HFFc6 (cell line): Measurements from ENCODE around the gene ASPSCR1. TPM values are rescaled to one million over a fixed set of nuclear protein-coding genes. Genes with fewer than 3 reads are reported as not detected.

Experiments used
- DNase-seq: peaks from one replicate; pipeline ENCODE4 v3.0.0-alpha.2; 2018
- H3K27ac Mint-ChIP-seq: 2 replicates; pipeline ENCODE4 v1.8.0; 2020; ENCODE audit warnings: mild to moderate bottlenecking, mixed read lengths
- H3K27me3 Mint-ChIP-seq: 2 replicates; pipeline ENCODE4 v1.8.0; 2021; ENCODE audit warnings: mild to moderate bottlenecking, moderate library complexity, mixed read lengths; ENCODE audit not compliant: insufficient read depth
- H3K36me3 Mint-ChIP-seq: 2 replicates; pipeline ENCODE4 v1.8.0; 2021; ENCODE audit warnings: low read depth, mixed read lengths
- H3K4me1 Mint-ChIP-seq: 2 replicates; pipeline ENCODE4 v1.8.0; 2020; ENCODE audit warnings: low read depth, mixed read lengths
- H3K4me3 Mint-ChIP-seq: 2 replicates; pipeline ENCODE4 v1.8.0; 2020; ENCODE audit warnings: mild to moderate bottlenecking, moderate library complexity, mixed read lengths
- H3K9me3 Mint-ChIP-seq: 2 replicates; pipeline ENCODE4 v1.8.0; 2020; ENCODE audit warnings: mild to moderate bottlenecking, mixed read lengths
- total RNA-seq, 6 experiments: library from RNA; stranded (reverse); fragmentation: NEBNext Ultra II Directional; extraction: Animal tissue kit (Norgen Biotek cat#: 25700); gene quantifications; 2 replicates in 1 of 6; 3 replicates in 5 of 6; pipeline ENCODE4 v1.2.3, GENCODE V29; 2021
- TF ChIP-seq, protein P1 (sequence below): fragments of 200-600 bp; sonication (generic); IDR thresholded peaks from 2 replicates; pipeline ENCODE4 v1.5.0; 2021; ENCODE audit warnings: antibody characterized with exemption, mild to moderate bottlenecking

Gene ASPSCR1
- total RNA-seq, 6 experiments from 2014 or later, result 26.6 to 36.8 (median 34.7) TPM

DNA sequence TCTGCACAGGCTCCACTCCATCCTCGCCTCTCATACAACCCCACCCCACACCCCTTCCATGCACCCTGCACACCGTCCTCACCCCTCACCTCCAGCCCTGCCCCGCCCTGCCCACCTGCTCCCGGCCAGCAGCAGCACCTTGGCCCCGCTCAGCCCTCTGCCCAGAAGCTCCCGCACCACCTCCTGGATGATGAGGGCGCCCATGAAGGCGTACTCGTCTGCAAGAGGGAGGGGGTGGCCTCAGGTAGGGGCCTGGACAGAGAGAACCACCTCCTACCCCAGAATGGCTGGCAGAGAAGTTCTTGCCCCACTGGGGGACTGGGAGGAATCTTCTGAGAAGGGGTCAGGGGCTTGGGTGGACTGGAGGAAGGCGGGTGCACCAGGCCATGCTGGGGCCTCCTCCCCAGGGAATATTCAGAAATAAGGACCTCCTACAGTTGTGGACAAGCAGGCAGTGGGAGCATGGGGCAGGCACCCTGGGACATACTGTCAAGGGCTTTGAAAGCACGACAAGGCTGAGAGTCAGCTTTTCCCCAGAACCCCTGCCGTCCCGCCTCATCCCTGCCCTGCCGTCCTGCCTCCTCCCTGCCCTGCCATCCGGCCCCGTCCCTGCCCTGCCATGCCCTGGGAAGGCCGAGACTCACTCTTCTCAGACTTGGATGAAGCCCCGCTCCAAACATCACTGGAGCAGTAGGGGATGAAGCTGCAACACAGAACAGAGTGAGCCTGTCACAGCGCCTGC is 19.6 kb upstream of the ASPSCR1 start:
- no peak for DNase-seq
- TF ChIP-seq, protein P1, sequence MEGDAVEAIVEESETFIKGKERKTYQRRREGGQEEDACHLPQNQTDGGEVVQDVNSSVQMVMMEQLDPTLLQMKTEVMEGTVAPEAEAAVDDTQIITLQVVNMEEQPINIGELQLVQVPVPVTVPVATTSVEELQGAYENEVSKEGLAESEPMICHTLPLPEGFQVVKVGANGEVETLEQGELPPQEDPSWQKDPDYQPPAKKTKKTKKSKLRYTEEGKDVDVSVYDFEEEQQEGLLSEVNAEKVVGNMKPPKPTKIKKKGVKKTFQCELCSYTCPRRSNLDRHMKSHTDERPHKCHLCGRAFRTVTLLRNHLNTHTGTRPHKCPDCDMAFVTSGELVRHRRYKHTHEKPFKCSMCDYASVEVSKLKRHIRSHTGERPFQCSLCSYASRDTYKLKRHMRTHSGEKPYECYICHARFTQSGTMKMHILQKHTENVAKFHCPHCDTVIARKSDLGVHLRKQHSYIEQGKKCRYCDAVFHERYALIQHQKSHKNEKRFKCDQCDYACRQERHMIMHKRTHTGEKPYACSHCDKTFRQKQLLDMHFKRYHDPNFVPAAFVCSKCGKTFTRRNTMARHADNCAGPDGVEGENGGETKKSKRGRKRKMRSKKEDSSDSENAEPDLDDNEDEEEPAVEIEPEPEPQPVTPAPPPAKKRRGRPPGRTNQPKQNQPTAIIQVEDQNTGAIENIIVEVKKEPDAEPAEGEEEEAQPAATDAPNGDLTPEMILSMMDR, result no peak
- Mint-ChIP-seq H3K9me3 (no peaks in the 10 kb centered on the region), H3K4me1 (no peaks in the 10 kb centered on the region), H3K36me3 (no peaks in the 10 kb centered on the region), H3K27ac (no peak overlapping the region), H3K27me3 (peaks cover 7% of the 10 kb centered on the region), H3K4me3 (no peak overlapping the region)

DNA sequence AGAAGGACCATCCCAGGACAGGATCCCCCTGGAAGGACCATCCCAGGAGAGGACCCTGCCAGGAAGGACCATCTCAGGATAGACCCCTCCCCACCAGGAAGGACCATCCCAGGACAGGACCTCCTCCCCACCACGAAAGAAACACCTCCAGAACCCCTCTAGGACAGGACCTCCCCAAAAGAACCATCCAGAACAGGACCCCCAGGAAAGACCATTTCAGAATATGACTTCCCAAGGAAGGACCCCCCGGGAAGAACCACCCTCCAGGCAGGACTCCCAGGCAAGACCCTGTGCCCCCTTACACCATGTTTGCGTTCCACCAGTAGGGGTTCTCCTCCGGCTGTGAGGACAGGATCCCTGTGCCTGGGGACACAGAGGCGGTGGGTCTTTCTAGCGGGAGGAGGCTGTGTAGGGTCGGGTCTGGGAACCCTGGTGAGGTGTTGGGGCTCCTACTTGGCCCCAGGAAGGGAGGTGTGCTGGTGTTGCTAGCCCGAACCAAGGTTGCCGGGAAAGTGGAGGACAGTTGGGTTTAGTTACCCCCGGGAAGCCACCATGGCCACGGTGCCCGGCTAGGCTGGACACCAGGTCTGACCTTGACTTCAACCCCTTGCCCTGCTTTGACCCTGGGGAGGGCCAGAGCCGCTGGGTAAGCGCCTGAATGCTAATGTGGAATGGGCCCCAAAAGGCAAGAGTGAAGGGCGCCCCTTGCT is 18.6 kb upstream of the ASPSCR1 start:
- DNase-seq, result no peak
- no peak overlapping the region for H3K27ac Mint-ChIP-seq
- H3K36me3 Mint-ChIP-seq, result no peaks in the 10 kb centered on the region
- no peak overlapping the region for H3K4me3 Mint-ChIP-seq
- H3K4me1 Mint-ChIP-seq, result no peaks in the 10 kb centered on the region
- TF ChIP-seq, protein P1, result no peak
- H3K9me3 Mint-ChIP-seq, result no peaks in the 10 kb centered on the region
- peaks cover 7% of the 10 kb centered on the region for H3K27me3 Mint-ChIP-seq

DNA sequence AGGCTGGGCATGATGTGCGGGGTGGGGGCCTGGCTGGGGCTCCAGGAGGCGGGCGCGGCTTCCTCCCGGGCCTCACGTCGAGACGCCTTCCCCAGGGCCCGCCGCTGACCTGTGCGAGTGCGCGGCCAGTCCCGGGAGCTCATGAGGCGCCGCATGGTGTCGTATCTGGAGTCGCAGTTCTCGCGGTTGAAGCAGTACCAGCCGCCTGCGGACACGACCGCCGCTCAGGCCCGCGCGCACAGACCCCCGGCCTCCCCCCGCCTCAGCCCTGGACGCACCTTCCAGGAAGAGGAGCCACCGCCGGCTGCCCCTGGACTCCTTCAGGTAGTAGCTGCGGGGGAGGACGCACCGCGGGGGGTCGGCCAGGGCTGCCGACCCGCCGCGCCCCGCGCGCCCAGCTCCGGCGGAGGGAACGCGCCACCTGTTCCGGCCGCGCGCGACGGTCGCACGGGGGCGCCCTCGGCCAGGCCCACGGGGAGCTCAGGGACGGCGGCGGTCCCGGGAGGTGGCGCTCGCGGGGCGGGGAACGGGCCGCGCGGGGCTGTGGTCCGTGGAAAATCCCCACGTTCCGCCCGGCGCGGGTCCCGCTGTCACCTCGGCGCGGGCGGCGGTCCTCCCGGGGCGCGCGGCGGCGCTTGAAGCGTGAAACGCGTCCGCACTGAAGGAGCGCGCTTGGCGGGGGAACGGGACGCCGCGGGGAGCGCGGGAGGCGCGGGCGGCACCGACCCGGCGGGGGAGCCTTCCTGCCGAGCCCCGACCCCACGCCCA is 17.9 kb upstream of the ASPSCR1 start:
- no peak overlapping the region for H3K4me3 Mint-ChIP-seq
- no peaks in the 10 kb centered on the region for H3K9me3 Mint-ChIP-seq
- no peak overlapping the region for H3K27ac Mint-ChIP-seq
- H3K4me1 Mint-ChIP-seq, result peaks cover 4% of the 10 kb centered on the region; the same call in 1 of the 2 replicates
- H3K36me3 Mint-ChIP-seq, result no peaks in the 10 kb centered on the region
- H3K27me3 Mint-ChIP-seq, result peaks cover 7% of the 10 kb centered on the region
- TF ChIP-seq, protein P1, result peak; percentile 82
- DNase-seq, result no peak

DNA sequence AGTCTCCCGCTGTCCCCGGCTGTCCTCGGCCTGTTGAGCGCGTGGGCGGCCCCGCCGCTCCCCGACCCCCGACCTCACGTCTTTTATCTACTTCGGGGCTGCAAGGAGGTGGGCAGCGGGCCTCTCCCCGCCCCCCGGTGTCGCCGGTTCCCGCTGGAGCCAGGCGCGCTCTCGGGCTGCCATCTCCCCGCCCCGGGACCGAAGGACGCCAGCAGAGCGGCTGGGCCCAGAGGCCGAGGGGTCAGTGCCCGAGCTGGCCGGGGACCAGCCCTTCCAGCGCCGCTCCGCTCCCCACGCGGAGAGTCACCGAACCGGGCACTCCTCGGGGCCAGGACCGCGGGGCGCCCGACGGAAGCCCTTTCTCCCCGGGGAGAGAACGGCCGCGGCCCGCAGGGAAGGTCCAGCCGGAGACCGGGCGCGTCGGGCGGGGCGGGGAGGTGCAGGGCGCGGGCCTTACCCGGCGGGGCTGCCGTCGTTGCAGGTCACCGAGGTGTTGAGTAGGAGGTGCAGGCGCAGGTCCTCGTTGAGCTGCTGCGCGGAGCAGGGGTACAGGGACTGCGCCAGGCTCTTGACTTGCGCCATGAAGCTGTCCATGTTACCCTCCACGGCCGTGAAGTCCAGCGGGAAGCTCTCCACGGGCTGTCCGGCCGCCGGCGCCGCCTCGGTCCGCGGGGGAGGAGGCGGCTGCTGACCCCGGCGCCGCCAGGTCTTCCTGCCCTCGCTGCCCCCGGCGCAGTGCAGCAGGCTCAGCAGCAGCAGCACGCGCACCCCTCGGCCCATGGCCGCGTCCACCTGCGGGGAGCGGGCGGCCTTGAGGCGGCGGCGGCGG is 17.1 kb upstream of the ASPSCR1 start:
- Mint-ChIP-seq H3K36me3 (no peaks in the 10 kb centered on the region), H3K4me3 (no peak overlapping the region), H3K4me1 (peaks cover 6% of the 10 kb centered on the region; the same call in 1 of the 2 replicates), H3K9me3 (no peaks in the 10 kb centered on the region), H3K27ac (no peak overlapping the region), H3K27me3 (peaks cover 7% of the 10 kb centered on the region)
- DNase-seq, result no peak
- TF ChIP-seq, protein P1, result no peak

DNA sequence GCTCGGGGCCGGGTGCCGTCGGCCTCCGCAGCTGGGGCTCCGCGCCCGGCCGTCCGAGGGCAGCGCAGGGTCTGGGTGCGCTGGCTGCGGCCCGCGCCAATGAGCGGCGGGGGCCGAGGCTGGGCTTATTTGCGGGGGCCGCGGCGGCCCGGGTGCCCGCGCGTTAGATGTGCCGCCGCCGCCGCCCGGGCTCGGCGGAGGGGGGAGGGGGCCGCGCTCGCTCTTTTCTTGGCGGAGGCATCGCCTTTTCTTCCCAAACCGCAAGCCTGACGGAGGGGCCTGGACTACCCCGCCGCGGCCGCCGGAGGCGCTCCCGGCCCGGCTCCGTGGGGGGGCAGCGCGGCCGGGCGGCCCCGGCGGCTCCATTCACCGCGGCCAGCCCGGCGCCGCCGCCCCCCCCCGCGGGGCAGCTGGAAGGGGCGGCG is 16.3 kb upstream of the ASPSCR1 start, which contains the start of gene NOTUM:
Gene NOTUM (minus strand): TSS at position 101 of the 425 bp plus-strand sequence. CDS start 278 bp downstream, outside the sequence.
- Mint-ChIP-seq H3K27me3 (peaks cover 7% of the 10 kb centered on the region), H3K27ac (no peak within 1 kb of the TSS), H3K4me3 (no peak within 1 kb of the TSS), H3K36me3 (no peaks in the 10 kb centered on the region), H3K9me3 (no peaks in the 10 kb centered on the region), H3K4me1 (peaks cover 6% of the 10 kb centered on the region; the same call in 1 of the 2 replicates)
- DNase-seq, result no peak
- TF ChIP-seq, protein P1, result 0 out of 2 replicates have a peak, but pooled peaks have one; percentile 18
